ENCODE data around the gene PER1.

The PER1 gene

DNA sequence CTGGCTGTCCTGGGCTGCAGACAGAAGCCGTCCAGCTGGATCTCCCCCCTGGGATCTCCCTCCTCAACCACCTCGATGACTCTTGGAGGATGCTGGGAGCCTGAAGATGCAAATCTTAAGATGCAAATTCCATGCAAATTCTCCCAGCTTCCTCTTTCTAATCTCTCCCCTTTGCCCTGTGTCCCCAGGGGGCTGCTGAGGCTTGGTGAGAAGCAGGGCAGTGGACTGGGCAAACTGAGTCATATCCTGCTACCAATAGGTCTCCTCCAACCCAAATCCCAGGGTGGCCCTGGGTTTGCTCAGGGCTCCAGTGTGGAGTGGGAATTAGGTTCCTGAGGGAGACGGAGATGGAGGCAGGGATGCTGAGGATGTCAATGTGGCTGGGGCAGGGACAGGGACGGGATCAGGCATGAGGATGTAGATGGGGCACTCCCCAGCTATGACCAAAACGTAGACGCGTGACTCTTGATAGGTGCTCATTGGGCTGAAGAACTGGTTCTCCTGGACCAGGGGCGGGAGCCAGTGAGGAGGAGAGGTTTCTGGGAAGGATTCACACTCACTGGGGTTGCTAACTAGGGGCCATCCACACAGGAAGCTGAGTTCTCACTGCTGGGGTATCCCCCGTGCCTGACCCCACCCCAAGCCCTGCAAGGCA is 61.0 kb downstream of the PER1 start:
- Histone ChIP-seq H2AFZ (ENCODE audit: low read depth, low read length, severe bottlenecking) (no peak overlapping the region), H3K9me3 (ENCODE audit: insufficient read depth, low read length) (no peaks in the 10 kb centered on the region), H3K27ac (ENCODE audit: low read depth, low read length) (no peak overlapping the region), H3K79me2 (ENCODE audit: insufficient read depth, low read length) (no peaks in the 10 kb centered on the region), H3K9me2 (replicated peaks; ENCODE audit: insufficient read depth, low read length) (no peaks in the 10 kb centered on the region), H3K4me2 (ENCODE audit: low read depth, low read length, poor library complexity, severe bottlenecking) (peak overlapping the region; percentile 29), H4K20me1 (ENCODE audit: low read depth, low read length) (no peaks in the 10 kb centered on the region), H3K27me3 (ENCODE audit: low read length) (no peaks in the 10 kb centered on the region), H3K4me3 (ENCODE audit: insufficient read depth, low read length, poor library complexity, severe bottlenecking) (no peak overlapping the region), H3K36me3 (ENCODE audit: low read length) (no peaks in the 10 kb centered on the region), H3F3A (ENCODE audit: insufficient read depth) (no peaks in the 10 kb centered on the region), H3K9ac (ENCODE audit: low read length) (no peak overlapping the region)
- TF ChIP-seq EZH2phosphoT487 (conservative IDR thresholded peaks at IDR 0.05; ENCODE audit: low read length) = no peak
- no peak for TF ChIP-seq CTCF (IDR thresholded peaks at IDR 0.05; ENCODE audit: insufficient read depth, low read length, poor library complexity, severe bottlenecking)
